Measurements from ENCODE around the gene KRTAP9-7.

DNA sequence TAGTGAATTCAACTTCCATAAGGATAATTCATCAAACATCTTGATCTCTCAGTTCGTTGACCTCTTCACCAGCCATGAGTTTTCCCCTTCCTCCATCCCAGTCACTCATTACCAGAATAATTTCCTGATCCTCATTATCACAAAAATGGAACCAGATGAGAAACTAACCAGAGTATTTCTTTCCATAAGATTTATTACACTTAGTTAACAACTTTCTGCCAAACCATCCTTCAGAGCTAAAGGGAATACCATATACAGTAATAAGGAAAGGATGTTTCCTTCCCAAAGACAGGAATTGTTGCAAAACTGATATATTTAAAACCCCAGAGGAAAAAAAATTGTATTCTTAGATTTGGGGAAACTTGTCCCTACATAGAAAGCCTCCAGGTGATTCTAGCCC is 18.5 kb downstream of the KRTAP9-7 start:
- TF ChIP-seq POLR2A (IDR thresholded peaks at IDR 0.05; ENCODE audit: low read depth, low read length) (no peak), TAF1 (IDR thresholded peaks at IDR 0.05; ENCODE audit: low read depth, low read length) (no peak), POLR2AphosphoS5 (IDR thresholded peaks at IDR 0.05; ENCODE audit: low read depth, low read length) (no peak)

Measured in GM12891 (cell line).